K562 (cell line): ENCODE data around the gene GPER1. TPM values are rescaled to one million over a fixed set of nuclear protein-coding genes. Genes with fewer than 3 reads are reported as not detected.

Experiments used
- CC2D1A ChIP-seq: fragments of 450-650 bp; IDR thresholded peaks from 2 replicates; pipeline ENCODE4 v1.6.1; 2017; ENCODE audit warnings: mild to moderate bottlenecking
- PPARD ChIP-seq: fragments of 250-450 bp; sonication (Bioruptor Pico); IDR thresholded peaks from 2 replicates; pipeline ENCODE4 v1.8.0; 2022; ENCODE audit warnings: inconsistent platforms, mild to moderate bottlenecking, moderate library complexity
- SMARCE1 ChIP-seq: fragments of 450-650 bp; IDR thresholded peaks from 2 replicates; pipeline ENCODE4 v1.7.1; 2016; ENCODE audit warnings: mild to moderate bottlenecking
- SRF ChIP-seq, 2 experiments: fragments of 250-450, 450-650 bp in 1 of 2; sonication (Bioruptor Pico) in 1 of 2; sonication (generic) in 1 of 2; formaldehyde crosslinking; IDR thresholded peaks; 2 replicates each; pipeline versions ENCODE4 v1.5.0 to v1.5.1; 2020 to 2022; ENCODE audit warnings: mild to moderate bottlenecking in 1 of 2, missing genetic modification reagents in 1 of 2
- ZBTB40 ChIP-seq, 2 experiments: fragments of 450-650 bp in 1 of 2; sonication (generic) in 1 of 2; formaldehyde crosslinking in 1 of 2; IDR thresholded peaks; 2 replicates each; pipeline versions ENCODE4 v1.7.1 to v1.9.0; 2016 to 2022; ENCODE audit warnings: inconsistent platforms in 1 of 2, mild to moderate bottlenecking in 1 of 2, missing genetic modification reagents in 1 of 2
- ZKSCAN3 ChIP-seq: fragments of 250-450 bp; sonication (Bioruptor Pico); IDR thresholded peaks from 2 replicates; pipeline ENCODE4 v1.4.0; 2020
- ZNF347 ChIP-seq: fragments of 450-650 bp; formaldehyde crosslinking; IDR thresholded peaks from 2 replicates; pipeline ENCODE4 v1.4.0; 2020; ENCODE audit warnings: low read depth, mild to moderate bottlenecking, moderate library complexity
- polyA plus RNA-seq, 8 experiments: library from polyadenylated mRNA; depleted of rRNA in 4 of 8; stranded (reverse) in 5 of 8; unstranded in 3 of 8; fragments of >200 nt; fragmentation: Nextera tagmentation in 2 of 8; fragmentation: Illumina TruSeq in 1 of 8; extraction: Ambion mirVana in 2 of 8; extraction: Trizol in 1 of 8; gene quantifications; 2 replicates each; pipeline versions ENCODE4 v1.2.1 to v1.2.3, GENCODE V29; 2011 to 2014; ENCODE audit warnings: inconsistent platforms in 1 of 8, missing spikeins in 1 of 8
- total RNA-seq, 7 experiments: library from RNA; depleted of rRNA in 6 of 7; stranded (reverse); fragments of >200 nt in 6 of 7; fragmentation: Illumina TruSeq in 2 of 7; extraction: Trizol in 2 of 7; gene quantifications; 2 replicates each; pipeline versions ENCODE4 v1.2.1 to v1.2.3, GENCODE V29; 2011 to 2021; ENCODE audit warnings: low replicate concordance in 1 of 7
- TF ChIP-seq, protein P1 (sequence below), 2 experiments: fragments of 150-350 bp in 1 of 2; IDR thresholded peaks; 2 replicates each; pipeline ENCODE4 v1.6.1; 2012 to 2016; ENCODE audit warnings: low read depth in 2 of 2, low read length in 2 of 2, mild to moderate bottlenecking in 1 of 2, moderate library complexity in 1 of 2
- TF ChIP-seq, protein P2 (sequence below): fragments of 450-650 bp; IDR thresholded peaks from 2 replicates; pipeline ENCODE4 v1.6.1; 2016; ENCODE audit warnings: borderline replicate concordance

Gene GPER1
- total and polyA plus RNA-seq, 9 of the 15 experiments (the other 6 are each of a cell fraction or from before 2014, with no cell fraction given): 0.04 to 0.09 (median 0.08) TPM; not detected in 6

DNA sequence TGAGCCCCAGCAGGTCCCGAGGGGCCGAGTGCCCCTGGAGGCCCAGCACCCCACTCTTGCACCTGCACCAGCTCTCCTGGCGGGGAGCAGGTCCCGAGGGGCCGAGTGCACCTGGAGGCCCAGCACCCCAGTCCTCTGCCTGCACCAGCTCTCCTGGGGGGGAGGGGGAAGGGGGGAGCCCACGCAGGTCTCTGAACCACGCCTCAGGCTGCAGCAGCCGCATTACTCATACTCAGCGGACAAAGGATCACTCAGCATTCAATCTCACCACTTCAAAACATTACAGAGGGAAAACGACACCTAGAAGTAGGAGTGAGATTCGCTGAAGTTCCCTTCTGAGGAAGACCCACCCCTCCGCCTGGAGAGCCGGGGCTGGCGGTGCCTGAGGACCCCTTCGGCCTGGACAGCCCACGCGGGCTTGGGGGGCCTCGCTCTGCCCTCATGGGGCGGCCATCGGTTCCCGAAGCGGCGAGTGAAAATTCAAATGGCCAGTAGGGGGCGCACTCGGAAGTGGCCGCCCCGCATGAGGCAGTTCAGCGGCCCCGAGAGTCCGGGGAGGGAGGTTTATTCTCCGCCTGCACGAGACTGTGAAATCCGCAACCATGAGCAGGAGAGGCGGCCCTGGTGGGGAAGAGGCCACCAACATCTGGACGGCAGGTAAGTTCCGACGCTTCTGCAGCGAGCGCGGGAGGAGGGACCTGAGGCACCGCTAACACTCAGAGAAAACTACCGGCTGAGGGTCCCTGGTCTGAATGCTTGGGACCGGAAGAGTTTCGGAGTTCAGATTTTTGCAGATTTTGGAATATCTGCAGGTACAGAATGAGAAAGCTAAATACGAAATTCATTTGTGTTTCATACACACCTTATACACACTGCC, 1.1 kb upstream of the GPER1 start (continued):
- TF ChIP-seq ZBTB40 (IDR thresholded peaks at IDR 0.05) (no peak), ZBTB40 (CRISPR knock-in tag; IDR thresholded peaks at IDR 0.05) (no peak), SMARCE1 (0 out of 2 replicates have a peak, but pooled peaks have one; percentile 8), PPARD (no peak), SRF (CRISPR knock-in tag; IDR thresholded peaks at IDR 0.05) (no peak; a peak in 1 of 4 replicates), CC2D1A (no peak), ZNF347 (CRISPR knock-in tag) (no peak), ZKSCAN3 (no peak)
- TF ChIP-seq, protein P1, sequence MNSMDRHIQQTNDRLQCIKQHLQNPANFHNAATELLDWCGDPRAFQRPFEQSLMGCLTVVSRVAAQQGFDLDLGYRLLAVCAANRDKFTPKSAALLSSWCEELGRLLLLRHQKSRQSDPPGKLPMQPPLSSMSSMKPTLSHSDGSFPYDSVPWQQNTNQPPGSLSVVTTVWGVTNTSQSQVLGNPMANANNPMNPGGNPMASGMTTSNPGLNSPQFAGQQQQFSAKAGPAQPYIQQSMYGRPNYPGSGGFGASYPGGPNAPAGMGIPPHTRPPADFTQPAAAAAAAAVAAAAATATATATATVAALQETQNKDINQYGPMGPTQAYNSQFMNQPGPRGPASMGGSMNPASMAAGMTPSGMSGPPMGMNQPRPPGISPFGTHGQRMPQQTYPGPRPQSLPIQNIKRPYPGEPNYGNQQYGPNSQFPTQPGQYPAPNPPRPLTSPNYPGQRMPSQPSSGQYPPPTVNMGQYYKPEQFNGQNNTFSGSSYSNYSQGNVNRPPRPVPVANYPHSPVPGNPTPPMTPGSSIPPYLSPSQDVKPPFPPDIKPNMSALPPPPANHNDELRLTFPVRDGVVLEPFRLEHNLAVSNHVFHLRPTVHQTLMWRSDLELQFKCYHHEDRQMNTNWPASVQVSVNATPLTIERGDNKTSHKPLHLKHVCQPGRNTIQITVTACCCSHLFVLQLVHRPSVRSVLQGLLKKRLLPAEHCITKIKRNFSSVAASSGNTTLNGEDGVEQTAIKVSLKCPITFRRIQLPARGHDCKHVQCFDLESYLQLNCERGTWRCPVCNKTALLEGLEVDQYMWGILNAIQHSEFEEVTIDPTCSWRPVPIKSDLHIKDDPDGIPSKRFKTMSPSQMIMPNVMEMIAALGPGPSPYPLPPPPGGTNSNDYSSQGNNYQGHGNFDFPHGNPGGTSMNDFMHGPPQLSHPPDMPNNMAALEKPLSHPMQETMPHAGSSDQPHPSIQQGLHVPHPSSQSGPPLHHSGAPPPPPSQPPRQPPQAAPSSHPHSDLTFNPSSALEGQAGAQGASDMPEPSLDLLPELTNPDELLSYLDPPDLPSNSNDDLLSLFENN (IDR thresholded peaks at IDR 0.05; ENCODE audit: low read depth in 2 of 2, low read length in 2 of 2): no peak
- TF ChIP-seq, protein P2, sequence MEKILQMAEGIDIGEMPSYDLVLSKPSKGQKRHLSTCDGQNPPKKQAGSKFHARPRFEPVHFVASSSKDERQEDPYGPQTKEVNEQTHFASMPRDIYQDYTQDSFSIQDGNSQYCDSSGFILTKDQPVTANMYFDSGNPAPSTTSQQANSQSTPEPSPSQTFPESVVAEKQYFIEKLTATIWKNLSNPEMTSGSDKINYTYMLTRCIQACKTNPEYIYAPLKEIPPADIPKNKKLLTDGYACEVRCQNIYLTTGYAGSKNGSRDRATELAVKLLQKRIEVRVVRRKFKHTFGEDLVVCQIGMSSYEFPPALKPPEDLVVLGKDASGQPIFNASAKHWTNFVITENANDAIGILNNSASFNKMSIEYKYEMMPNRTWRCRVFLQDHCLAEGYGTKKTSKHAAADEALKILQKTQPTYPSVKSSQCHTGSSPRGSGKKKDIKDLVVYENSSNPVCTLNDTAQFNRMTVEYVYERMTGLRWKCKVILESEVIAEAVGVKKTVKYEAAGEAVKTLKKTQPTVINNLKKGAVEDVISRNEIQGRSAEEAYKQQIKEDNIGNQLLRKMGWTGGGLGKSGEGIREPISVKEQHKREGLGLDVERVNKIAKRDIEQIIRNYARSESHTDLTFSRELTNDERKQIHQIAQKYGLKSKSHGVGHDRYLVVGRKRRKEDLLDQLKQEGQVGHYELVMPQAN: no peak
